IPS-18c (cell line): ENCODE data around the gene BST1.
"Not testable (repeated sequence)": the region's sequence is repeated elsewhere in the genome, so short reads cannot be mapped to it uniquely, and the experiment has no call there.

ENCODE experiments used
- H3K4me3 ChIP-seq: 2 replicates; pipeline ENCODE4 v1.7.0; 2013; ENCODE audit warnings: low read depth, mild to moderate bottlenecking, low read length, moderate library complexity; ENCODE audit not compliant: insufficient read depth
- H3K9me3 ChIP-seq: one replicate; pipeline ENCODE4 v1.6.1; 2013; ENCODE audit warnings: mild to moderate bottlenecking, low read length, moderate library complexity; ENCODE audit not compliant: control insufficient read depth, insufficient read depth

The BST1 gene

DNA sequence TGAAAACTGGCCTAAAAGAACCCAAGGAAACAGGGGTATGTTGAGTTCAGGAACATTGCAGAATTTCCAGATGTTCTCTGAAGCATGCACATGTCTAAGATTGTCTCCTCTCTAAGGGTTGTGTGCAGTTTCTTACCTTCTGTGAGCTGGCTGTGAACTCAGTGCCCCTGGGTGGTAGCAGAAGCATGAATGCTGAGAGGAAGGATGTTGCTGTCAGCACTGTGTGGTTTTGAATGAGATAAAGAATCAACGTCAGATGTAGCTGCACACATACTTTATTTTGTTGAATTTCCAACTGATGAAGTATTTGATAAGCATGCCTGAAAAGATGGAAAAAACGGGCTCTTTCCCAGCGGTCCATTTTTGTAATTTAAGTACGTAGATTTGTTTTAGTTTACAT lies 51.5 kb downstream of the BST1 start:
- no peaks in the 10 kb centered on the region for H3K9me3 ChIP-seq
- H3K4me3 ChIP-seq: no peak overlapping the region

DNA sequence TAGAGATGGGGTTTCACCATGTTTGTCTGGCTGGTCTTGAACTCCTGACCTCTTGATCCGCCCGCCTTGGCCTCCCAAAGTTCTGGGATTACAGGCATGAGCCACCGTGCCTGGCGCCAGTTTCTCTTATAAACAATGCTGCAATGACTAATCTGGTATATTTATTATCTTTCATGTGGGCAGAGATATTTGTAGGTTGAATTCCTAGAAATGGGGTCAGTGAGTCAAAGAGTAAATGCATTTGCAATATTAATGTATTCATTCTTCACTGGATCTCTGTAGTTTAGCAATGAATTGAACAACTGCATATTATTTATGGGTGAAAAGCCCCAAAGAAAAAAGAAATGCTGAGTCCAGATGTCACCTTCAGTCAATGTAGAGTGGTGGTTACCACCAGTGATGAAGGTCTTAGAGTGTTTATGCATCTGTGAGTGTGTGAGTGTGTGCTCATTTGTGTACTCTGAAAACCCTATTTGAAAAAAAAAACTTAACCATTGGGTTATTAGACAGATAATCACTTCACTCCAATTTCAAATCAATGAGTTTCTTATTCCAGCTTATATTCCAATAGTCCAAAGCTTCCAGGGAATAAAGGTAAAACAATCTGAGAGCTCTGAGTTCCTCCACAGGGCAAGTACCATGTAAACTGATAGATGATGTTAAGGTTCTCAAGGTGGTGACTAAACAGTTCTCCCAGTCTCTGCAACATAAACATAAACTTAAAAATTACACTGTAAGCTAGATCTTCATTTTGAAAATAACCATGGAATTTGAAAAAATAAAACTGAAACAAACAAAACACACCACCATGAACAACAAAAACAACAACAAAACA lies 52.7 kb downstream of the BST1 start:
- Histone ChIP-seq H3K4me3 (no peak overlapping the region), H3K9me3 (no peaks in the 10 kb centered on the region)

DNA sequence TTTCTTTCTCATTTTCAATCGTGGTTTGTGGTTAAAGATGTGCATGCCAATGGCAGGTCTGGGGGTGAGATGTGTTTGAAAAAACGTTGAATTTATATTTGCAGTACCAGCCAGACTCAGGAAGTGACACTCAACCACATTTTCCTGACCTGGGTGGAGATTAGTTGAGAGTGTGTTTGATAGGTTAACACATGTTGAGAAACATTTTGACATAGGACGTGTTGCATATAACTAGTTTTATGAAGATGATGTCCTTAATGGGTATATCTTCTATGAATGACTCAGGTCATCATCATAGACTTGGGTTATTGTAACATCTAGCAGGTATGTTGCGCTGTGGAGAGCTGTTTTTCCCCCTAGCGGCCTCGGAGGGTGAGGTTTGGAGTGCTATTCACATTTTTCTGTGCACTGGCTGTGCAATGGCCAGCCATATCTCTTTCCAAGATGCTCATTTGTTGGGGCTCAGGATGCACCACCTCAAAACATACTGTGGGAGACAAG lies 53.5 kb downstream of the BST1 start:
- H3K4me3 ChIP-seq: no peak overlapping the region
- H3K9me3 ChIP-seq: no peaks in the 10 kb centered on the region

DNA sequence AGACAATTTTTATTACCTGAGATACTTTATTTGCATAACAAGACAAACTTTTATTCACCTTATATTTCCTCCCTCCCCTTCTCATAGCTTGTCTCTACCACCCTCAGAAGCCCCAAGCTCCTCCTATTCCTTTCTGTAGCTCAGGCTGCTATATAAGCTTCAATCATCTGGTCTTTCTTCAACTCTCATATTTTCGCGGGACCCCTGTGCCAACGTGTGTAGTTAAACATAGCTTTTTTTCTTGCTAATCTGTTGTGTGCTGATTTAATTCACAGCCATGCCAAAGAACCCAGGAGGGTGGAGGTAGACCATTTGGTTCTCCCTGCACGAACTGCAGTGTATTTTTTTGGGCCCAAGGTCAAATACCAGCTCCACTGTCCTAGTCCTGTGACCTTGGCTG lies 54.2 kb downstream of the BST1 start:
- no peaks in the 10 kb centered on the region for H3K9me3 ChIP-seq
- H3K4me3 ChIP-seq: no peak overlapping the region

DNA sequence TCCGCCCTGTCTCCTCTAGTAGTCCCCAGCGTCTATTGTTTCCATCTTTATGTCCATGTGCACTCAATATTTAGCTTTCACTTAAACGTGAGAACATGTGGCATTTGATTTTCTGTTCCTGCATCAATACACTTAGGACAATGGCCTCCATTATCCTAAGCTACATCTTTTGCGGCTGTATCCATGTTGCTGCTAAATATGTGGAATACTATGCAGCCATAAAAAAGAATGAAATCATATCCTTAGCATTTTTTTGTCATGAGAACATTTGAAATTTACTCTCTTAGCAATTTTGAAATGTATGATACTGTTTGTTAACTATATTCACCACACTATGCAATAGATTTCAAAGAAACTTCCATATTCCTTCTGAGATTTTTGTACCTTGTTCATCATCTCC lies 55.4 kb downstream of the BST1 start:
- Histone ChIP-seq H3K4me3 (no peak overlapping the region), H3K9me3 (no peaks in the 10 kb centered on the region)

DNA sequence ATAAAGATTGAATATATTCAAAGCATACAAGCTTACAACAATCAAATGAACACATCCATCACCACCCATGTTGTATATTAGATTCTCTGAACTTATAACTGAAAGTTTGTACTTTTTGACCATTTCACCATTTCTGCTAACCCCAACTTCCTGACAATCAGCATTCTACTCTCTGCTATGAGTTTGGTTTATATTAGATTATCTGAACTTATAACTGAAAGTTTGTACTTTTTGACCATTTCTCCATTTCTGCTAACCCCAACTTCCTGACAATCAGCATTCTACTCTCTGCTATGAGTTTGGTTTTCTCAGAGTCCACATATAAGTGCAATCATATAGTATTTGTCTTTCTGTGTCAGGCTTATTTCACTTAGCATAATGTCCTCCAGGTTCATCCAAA lies 59.6 kb downstream of the BST1 start:
- not testable (repeated sequence) for H3K4me3 ChIP-seq, H3K9me3 ChIP-seq

DNA sequence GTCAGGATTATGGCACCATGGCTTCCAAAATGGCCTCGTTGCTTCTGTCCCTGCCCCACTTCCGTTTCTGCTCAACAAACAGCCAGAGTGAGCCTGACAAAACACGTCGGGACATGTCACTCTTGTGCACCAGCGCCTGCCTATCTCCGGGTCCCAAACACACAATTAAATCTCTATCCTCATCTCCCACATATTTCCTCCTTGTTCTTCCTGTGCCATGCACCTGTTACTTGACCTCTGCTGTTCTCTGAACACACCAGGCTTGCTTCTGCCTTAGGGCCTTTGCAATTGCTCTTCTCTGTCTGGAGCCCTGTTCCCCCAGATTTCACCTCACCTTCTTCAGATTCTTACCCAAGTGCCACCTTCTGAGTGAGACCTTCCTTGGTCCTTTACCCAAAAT lies 62.5 kb downstream of the BST1 start:
- Histone ChIP-seq H3K4me3 (no peak overlapping the region), H3K9me3 (no peaks in the 10 kb centered on the region)

DNA sequence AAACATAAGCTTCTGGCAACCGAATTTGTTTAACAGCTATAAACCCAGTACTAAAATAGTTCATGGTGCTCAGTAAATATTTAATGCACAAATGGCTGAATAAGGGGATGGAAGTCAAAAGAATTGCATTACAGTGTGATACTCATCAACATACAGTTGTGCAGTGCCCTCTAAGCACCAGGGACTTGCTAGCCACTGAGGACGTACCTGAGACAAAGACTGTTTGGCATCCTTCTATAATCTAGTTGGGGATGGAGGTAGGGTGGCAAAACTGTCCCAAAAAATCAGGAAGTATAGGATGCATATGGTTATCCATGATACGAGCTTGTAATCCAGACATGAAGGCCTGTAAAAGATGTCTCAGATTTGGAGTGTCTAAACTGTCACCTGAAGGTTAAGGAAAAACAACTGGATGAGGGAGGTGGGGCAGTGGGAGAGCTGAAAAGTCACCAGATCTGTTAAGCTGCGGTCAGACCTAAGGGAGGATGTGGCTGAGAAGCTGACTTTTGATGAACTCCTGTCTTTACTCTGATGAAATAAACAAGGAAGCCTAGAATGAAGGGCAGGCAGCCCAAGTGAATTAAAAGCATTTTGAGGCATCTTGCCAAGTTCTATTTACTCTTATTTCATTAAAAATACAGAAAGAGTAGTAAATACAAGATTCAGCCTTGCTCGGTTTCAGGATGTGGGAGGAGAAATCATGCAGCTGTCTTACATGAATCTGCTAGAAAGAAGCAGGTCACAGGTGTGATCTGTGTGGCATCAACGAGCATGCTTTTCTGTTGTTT lies 63.2 kb downstream of the BST1 start:
- H3K4me3 ChIP-seq: no peak overlapping the region
- no peaks in the 10 kb centered on the region for H3K9me3 ChIP-seq

DNA sequence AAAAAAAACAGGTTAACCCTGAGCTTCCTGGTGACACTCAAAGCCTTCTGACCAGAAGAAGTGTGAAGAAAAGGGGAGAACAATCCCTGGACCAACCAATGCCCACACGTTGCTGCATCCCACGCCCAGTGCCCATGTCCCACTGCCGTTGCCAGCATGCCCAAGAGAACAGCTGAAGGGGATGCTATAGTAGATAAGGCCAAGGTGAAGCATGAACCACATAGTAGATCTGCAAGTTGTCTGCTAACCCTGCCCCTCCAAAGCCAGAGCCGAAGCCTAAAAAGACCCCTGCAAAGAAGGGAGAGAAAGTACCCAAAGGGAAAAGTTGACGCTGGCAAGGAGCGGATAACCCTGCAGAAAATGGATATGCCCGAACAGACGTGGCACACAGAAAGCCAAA lies 64.0 kb downstream of the BST1 start:
- Histone ChIP-seq H3K9me3 (no peaks in the 10 kb centered on the region), H3K4me3 (no peak overlapping the region)

DNA sequence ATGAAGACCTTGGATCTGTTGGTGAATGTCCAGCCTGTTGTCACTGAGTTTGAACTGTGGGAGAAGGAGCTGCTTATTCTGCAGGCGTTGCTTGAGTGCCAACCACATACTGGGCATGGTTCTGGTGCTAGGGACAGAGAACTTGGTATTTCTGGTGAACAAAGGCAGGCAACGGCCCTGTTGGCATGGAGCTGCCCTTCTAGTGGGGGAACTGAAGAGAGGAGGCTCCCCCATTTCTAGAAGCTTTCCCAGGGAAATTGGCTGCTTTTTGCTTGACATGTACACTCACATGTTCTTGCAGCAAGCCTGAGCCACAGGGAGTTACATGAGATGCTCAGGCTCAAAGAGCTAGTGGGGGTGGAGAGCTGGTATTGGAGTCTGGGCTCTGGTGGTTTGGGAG lies 66.3 kb downstream of the BST1 start:
- no peaks in the 10 kb centered on the region for H3K9me3 ChIP-seq
- no peak overlapping the region for H3K4me3 ChIP-seq

DNA sequence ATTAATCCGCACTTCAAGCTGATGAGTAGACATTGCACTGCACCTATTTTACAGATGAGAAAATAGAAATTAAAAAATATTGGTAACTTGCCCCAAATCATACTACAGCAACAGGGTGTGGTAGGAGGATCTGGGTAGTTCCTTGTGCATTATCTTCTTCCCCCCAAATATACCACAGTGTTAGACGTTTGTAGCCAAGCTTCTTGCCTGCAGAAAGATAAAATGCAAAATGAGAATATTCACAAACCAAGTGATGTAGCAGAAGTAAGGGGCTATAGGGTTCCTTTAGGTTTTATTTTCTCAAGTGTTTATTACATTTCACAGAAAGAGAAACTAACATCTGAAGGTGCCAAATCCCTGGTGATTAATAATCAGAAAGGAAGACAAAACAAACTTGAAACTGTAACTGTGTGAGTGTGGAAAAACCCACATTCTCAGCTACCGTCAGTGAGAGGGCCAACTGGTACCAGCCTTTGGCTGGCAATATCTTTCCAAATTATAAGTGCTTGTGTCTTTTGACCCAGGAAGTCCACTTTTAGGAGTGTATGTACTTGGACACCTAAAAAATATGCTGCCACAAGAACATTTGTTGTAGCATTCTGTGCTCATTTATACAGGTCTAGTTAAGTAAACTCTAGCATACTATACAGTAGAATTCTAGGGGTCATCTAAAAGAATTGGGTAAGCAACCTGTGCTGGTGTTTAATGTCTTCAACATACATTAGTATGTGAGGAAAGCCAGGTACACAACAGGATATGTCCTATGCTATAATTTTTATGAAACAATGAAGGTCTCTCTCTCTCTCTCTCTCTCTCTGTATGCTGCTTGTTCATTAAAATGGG lies 68.6 kb downstream of the BST1 start:
- Histone ChIP-seq H3K4me3 (no peak overlapping the region), H3K9me3 (no peaks in the 10 kb centered on the region)

DNA sequence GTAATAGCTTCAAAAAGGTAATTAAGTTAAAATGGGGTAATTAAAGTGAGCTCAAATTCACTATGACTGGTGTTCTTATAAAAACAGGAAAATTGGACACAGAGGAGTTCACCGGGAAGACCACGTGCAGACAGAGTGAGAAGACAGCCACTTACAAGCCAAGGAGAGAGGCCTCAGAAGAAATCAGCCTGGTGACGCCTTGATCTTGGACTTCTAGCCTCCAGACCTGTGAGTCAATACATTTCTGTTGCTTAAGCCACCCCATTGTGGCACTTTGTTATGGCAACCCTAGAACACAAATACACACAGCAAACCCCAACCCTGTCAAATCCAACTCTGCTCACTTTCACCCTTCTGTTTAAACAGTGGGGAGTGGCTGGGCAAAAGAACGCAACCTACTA lies 71.2 kb downstream of the BST1 start:
- no peak overlapping the region for H3K4me3 ChIP-seq
- no peaks in the 10 kb centered on the region for H3K9me3 ChIP-seq

DNA sequence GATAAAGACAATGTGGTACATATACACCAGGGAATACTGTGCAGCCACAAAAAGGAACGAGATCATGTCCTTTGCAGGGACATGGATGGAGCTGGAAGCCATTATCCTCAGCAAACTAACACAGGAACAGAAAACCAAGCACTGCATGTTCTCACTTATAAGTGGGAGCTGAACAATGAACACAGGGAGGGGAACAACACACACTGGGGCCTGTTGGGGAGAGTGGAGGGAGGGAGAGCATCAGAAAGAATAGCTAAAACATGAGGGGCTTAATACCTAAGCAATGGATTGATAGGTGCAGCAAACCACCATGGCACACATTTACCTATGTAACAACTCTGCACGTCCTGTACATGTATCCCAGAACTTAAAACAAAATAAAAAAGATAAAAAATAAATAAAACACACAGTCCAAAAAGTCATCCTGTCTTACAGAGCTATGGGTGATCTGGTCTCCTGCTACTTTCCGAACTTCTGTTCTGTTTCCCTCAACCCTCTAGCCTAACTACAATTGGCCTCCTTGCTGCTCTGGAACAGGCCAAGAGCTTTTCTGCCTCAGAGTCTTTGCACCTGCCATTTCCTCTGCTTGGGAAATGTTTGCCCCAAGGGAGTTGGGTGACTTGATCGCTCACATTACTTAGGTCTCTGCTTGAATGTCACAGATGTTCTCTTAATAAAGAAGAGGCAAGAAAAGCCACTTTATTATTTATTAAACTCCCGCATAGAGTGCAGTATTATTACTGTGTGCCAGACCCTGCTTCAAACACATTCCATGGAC lies 74.2 kb downstream of the BST1 start:
- no peak overlapping the region for H3K4me3 ChIP-seq
- no peaks in the 10 kb centered on the region for H3K9me3 ChIP-seq

DNA sequence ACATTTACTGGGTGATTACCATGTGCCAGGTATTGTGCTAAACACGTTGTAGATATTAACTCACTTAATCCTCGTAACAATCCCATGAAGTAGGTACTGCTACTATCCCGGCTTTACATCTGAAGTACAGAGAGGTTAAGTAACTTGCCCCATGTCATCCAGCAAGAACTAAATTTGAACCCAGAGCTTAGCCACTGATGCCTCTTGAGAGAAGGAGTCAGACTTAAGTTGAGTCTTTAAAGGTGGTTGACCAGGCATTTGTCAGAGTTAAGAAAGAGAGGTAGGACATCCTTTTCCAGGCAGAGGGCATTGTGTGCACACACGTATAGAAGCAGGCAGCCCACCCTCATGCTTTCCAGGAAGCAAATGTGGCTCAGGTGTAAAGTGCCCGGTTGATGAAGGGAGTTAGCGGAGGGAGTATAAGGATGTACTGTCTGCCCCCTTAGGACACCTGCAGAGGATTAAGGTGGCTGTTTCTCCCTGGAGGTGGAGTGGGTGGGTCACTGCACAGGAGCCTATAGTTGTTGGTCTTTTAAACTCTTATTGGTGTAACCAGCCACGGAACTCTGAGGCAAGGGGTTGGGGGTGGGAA lies 74.9 kb downstream of the BST1 start:
- peak overlapping the region; percentile 57; the same call in 1 of the 2 replicates for H3K4me3 ChIP-seq

DNA sequence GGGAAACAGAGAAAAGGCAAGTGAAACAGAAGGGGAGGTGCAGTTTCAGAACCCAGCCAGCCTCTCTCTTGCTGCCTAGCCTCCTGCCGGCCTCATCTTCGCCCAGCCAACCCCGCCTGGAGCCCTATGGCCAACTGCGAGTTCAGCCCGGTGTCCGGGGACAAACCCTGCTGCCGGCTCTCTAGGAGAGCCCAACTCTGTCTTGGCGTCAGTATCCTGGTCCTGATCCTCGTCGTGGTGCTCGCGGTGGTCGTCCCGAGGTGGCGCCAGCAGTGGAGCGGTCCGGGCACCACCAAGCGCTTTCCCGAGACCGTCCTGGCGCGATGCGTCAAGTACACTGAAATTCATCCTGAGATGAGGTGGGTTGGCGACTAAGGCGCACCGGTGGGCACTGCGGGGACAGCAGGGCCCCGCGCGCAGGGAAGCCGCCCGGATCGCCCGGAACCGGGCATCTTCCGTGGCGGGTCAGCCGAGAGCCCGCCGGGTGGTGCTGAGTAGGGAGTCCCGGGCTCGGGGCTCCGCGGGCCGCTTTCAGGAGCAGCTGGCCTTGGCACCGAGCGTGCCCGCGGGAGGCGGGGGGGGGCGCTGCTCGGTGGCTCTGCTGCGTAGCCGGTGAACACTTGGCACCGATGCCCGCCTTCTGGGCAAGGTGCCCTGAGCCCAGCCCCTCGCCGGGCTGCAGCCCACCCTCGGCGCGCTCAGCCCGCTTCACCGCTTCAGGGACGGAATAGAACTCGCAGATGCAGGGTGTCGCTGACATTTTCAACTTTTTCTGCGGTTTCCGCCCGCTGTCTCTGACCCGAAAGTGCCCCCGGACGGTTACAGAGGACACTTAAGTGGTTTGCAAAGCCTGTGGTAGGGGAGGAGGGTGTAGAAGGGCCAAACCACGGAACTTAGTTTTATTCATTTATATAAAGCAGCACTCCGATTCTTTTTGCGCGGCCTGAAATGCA lies 75.7 kb downstream of the BST1 start, which contains the start of gene CD38:
Gene CD38, plus strand, starts transcription at position 40 of the 953 bp plus-strand sequence. Its CDS starts 87 bp downstream, at position 127.
- no peaks in the 10 kb centered on the region for H3K9me3 ChIP-seq
- peak within 1 kb of the TSS; percentile 57 for H3K4me3 ChIP-seq

More for the DNA sequence above, 74.9 kb downstream of the BST1 start:
- no peaks in the 10 kb centered on the region for H3K9me3 ChIP-seq
